Neural crest cell (in vitro differentiated cells): Measurements from ENCODE around the gene POLL. TPM values are rescaled to one million over a fixed set of nuclear protein-coding genes. Genes with fewer than 3 reads are reported as not detected.

Experiments used
- DNase-seq: peaks from one replicate; pipeline ENCODE4 v3.0.0; 2021; ENCODE audit warnings: low read depth, mixed read lengths, low spot score
- H3K27ac Mint-ChIP-seq: one replicate; pipeline ENCODE4 v1.8.0; 2021; ENCODE audit warnings: mild to moderate bottlenecking, mixed read lengths; ENCODE audit not compliant: unreplicated experiment
- H3K27me3 Mint-ChIP-seq: 2 replicates; pipeline ENCODE4 v1.8.0; 2021; ENCODE audit warnings: low read depth, mild to moderate bottlenecking, mixed read lengths
- H3K36me3 Mint-ChIP-seq: 2 replicates; pipeline ENCODE4 v1.8.0; 2021; ENCODE audit warnings: low read depth, mild to moderate bottlenecking, mixed read lengths
- H3K4me1 Mint-ChIP-seq: 2 replicates; pipeline ENCODE4 v1.8.0; 2021; ENCODE audit warnings: mixed read lengths
- H3K4me3 Mint-ChIP-seq: one replicate; pipeline ENCODE4 v1.8.0; 2021; ENCODE audit warnings: mild to moderate bottlenecking, mixed read lengths
- H3K9me3 Mint-ChIP-seq: 2 replicates; pipeline ENCODE4 v1.8.0; 2021; ENCODE audit warnings: mixed read lengths
- CTCF ChIP-seq: fragments of 200-600 bp; sonication (generic); conservative IDR thresholded peaks from 2 replicates; pipeline ENCODE4 v1.5.0; 2021; ENCODE audit warnings: antibody characterized with exemption, mild to moderate bottlenecking
- total RNA-seq: library from RNA; stranded (reverse); gene quantifications from 2 replicates; pipeline ENCODE4 v1.2.1, GENCODE V29; 2021

Gene POLL
- total RNA-seq, 1 donor from 2014 or later, result 36.3 TPM

- H3K4me3 Mint-ChIP-seq, result peak overlapping the region; percentile 18
- peaks cover 2% of the 10 kb centered on the region for H3K36me3 Mint-ChIP-seq
- H3K9me3 Mint-ChIP-seq, result no peaks in the 10 kb centered on the region
- H3K4me1 Mint-ChIP-seq, result no peaks in the 10 kb centered on the region
- no peak for TF ChIP-seq CTCF
- no peak for DNase-seq
- H3K27me3 Mint-ChIP-seq, result peaks cover 28% of the 10 kb centered on the region
- H3K27ac Mint-ChIP-seq, result no peak overlapping the region
These were observed 12.4 kb downstream of the POLL start for GRCh38 chr10:101575580-101576210.

GRCh38 chr10:101575091-101575490 is 13.0 kb downstream of the POLL start:
- no peak for DNase-seq
- no peak overlapping the region for H3K4me3 Mint-ChIP-seq
- H3K27ac Mint-ChIP-seq, result no peak overlapping the region
- TF ChIP-seq CTCF, result no peak
- H3K36me3 Mint-ChIP-seq, result peaks cover 2% of the 10 kb centered on the region
- no peaks in the 10 kb centered on the region for H3K9me3 Mint-ChIP-seq
- H3K27me3 Mint-ChIP-seq, result peaks cover 31% of the 10 kb centered on the region
- H3K4me1 Mint-ChIP-seq, result no peaks in the 10 kb centered on the region

GRCh38 chr10:101573885-101574753 is 13.9 kb downstream of the POLL start:
- H3K27ac Mint-ChIP-seq, result peak overlapping the region; percentile 28
- DNase-seq, result no peak
- peaks cover 40% of the 10 kb centered on the region for H3K27me3 Mint-ChIP-seq
- no peaks in the 10 kb centered on the region for H3K9me3 Mint-ChIP-seq
- peaks cover 2% of the 10 kb centered on the region for H3K36me3 Mint-ChIP-seq
- no peaks in the 10 kb centered on the region for H3K4me1 Mint-ChIP-seq
- TF ChIP-seq CTCF, result no peak
- peak overlapping the region; percentile 41 for H3K4me3 Mint-ChIP-seq

GRCh38 chr10:101572785-101573184 is 15.3 kb downstream of the POLL start:
- H3K9me3 Mint-ChIP-seq, result no peaks in the 10 kb centered on the region
- H3K4me3 Mint-ChIP-seq, result no peak overlapping the region
- H3K27ac Mint-ChIP-seq, result no peak overlapping the region
- peaks cover 54% of the 10 kb centered on the region for H3K27me3 Mint-ChIP-seq
- no peaks in the 10 kb centered on the region for H3K4me1 Mint-ChIP-seq
- DNase-seq, result no peak
- H3K36me3 Mint-ChIP-seq, result no peaks in the 10 kb centered on the region
- TF ChIP-seq CTCF, result no peak

- H3K36me3 Mint-ChIP-seq, result no peaks in the 10 kb centered on the region
- H3K27ac Mint-ChIP-seq, result no peak overlapping the region
- no peak for TF ChIP-seq CTCF
- no peaks in the 10 kb centered on the region for H3K9me3 Mint-ChIP-seq
- H3K4me3 Mint-ChIP-seq, result no peak overlapping the region
- no peaks in the 10 kb centered on the region for H3K4me1 Mint-ChIP-seq
- DNase-seq, result no peak
- peaks cover 60% of the 10 kb centered on the region for H3K27me3 Mint-ChIP-seq
These were observed 15.9 kb downstream of the POLL start for GRCh38 chr10:101572126-101572525.
